ENCODE results near the gene NAT16.

Gene NAT16

GRCh38 chr7:101180130-101180755 lies at the start of gene NAT16:
TSS of gene NAT16 (minus strand) at chr7:101180293. CDS start at chr7:101174807, 5,486 bp downstream.
- TF ChIP-seq CTCF (IDR thresholded peaks at IDR 0.05): no peak

- TF ChIP-seq CTCF (IDR thresholded peaks at IDR 0.05): no peak
Observed at GRCh38 chr7:101226721-101227120, 46.6 kb upstream of the NAT16 start.

- no peak for TF ChIP-seq CTCF (IDR thresholded peaks at IDR 0.05)
Observed at GRCh38 chr7:101225650-101226049, 45.6 kb upstream of the NAT16 start.

GRCh38 chr7:101223528-101223927 lies 43.4 kb upstream of the NAT16 start:
- TF ChIP-seq CTCF (IDR thresholded peaks at IDR 0.05): no peak

- no peak for TF ChIP-seq CTCF (IDR thresholded peaks at IDR 0.05)
Observed at GRCh38 chr7:101222275-101222830, 42.3 kb upstream of the NAT16 start.

GRCh38 chr7:101220295-101220694 lies 40.2 kb upstream of the NAT16 start:
- TF ChIP-seq CTCF (IDR thresholded peaks at IDR 0.05): no peak

GRCh38 chr7:101218236-101219125 lies 38.4 kb upstream of the NAT16 start:
- no peak for TF ChIP-seq CTCF (IDR thresholded peaks at IDR 0.05)

Data from LNCAP (cell line).